HEK293T (cell line): ENCODE measurements around the gene DAPK1.

Experiments
- FOXM1 ChIP-seq: fragments of 450-650 bp; IDR thresholded peaks from 2 replicates; pipeline ENCODE4 v1.6.1; 2017; ENCODE audit warnings: mild to moderate bottlenecking, borderline replicate concordance
- ZNF384 ChIP-seq: fragments of 450-650 bp; IDR thresholded peaks from 2 replicates; pipeline ENCODE4 v1.6.1; 2016

DNA sequence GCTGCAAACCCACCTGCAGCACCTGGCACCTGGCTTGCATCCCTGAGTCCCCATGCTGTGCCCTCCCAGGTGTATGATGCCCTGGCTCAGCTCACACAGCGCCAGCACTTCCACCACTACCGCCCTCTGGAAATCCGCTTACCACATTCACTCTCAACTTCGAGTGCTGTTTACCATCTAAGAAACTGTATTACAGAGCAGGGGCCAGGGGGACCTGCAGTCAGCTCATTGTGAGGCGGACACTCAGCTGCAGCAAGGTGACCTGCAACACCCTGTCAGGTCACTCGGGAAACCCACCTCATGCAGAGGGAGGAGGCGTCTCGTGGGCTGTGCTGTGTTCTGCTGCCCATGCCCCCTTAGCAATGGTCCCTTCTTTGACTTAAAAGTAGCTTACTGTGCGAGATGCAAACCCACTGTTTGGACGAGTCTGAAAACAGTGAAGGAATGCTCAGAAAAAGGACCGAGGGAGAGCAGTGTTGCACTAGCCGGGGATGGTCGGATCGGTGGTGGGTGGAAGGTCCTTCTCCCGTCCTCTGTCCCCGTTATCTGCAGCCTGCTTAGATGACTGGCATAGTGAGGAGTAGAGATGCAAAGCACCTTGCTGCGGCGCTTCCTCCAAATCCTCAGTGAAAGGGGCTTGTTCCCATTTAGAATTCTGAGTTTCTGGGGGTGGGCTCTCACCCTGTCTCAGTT, 173.1 kb downstream of the DAPK1 start:
- TF ChIP-seq FOXM1 (no peak), ZNF384 (no peak)
